ENCODE data around the gene KCNK13. TPM values are rescaled to one million over a fixed set of nuclear protein-coding genes. Genes with fewer than 3 reads are reported as not detected.
"Not testable (repeated sequence)": the region's sequence is repeated elsewhere in the genome, so short reads cannot be mapped to it uniquely, and the experiment has no call there.

Gene KCNK13
- total RNA-seq, 1 donor from 2014 or later: not detected

DNA sequence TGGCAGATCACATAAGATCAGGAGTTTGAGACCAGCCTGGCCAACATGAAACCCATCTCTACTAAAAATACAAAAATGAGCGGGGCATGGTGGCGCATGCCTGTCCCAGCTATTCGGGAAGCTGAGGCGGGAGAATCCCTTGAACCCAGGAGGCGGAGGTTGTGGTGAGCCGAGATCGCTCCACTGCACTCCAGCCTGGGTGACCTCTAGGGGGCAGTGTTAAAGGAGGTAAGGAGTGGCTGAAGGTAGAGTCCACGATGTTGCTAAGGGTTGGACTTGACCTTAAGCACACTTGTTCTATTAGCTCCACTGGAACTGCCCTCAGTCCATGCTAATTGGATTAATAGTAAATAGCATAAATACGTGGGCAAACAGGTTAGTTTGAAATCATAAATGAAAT lies 132.1 kb downstream of the KCNK13 start:
- TF ChIP-seq, protein P1, sequence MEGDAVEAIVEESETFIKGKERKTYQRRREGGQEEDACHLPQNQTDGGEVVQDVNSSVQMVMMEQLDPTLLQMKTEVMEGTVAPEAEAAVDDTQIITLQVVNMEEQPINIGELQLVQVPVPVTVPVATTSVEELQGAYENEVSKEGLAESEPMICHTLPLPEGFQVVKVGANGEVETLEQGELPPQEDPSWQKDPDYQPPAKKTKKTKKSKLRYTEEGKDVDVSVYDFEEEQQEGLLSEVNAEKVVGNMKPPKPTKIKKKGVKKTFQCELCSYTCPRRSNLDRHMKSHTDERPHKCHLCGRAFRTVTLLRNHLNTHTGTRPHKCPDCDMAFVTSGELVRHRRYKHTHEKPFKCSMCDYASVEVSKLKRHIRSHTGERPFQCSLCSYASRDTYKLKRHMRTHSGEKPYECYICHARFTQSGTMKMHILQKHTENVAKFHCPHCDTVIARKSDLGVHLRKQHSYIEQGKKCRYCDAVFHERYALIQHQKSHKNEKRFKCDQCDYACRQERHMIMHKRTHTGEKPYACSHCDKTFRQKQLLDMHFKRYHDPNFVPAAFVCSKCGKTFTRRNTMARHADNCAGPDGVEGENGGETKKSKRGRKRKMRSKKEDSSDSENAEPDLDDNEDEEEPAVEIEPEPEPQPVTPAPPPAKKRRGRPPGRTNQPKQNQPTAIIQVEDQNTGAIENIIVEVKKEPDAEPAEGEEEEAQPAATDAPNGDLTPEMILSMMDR (IDR thresholded peaks at IDR 0.05; ENCODE audit: unreplicated experiment): no peak
- H3K9me3 Mint-ChIP-seq: no peaks in the 10 kb centered on the region
- no peaks in the 10 kb centered on the region for H3K4me1 Mint-ChIP-seq
- no peak overlapping the region for H3K4me3 Mint-ChIP-seq
- H3K27me3 Mint-ChIP-seq (ENCODE audit: low read depth): peaks cover 33% of the 10 kb centered on the region
- no peaks in the 10 kb centered on the region for H3K36me3 Mint-ChIP-seq
- DNase-seq (ENCODE audit: low spot score in 2 of 2, unreplicated experiment in 2 of 2): no peak
- no peak overlapping the region for H3K27ac Mint-ChIP-seq

DNA sequence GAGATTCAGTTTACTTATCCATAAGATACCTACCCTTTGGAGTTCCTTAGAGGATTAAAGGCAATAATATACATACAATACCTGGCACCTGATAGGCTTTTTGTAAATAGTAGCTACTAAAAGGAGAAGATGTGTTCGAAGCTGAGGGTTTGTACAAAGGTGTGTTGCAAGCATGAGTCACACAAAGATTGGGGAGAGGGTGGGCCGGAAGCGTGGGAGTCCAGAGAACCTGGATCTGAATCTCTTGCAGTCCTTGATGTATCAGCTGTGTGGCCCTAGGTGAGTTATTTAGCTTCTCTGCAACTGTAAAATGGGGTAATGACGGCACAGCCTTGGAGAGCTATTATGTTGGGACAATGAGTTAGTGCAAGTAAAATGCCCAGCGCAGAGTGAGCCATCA lies 132.9 kb downstream of the KCNK13 start:
- Mint-ChIP-seq H3K36me3 (no peaks in the 10 kb centered on the region), H3K27me3 (ENCODE audit: low read depth) (peaks cover 33% of the 10 kb centered on the region), H3K9me3 (no peaks in the 10 kb centered on the region), H3K4me1 (no peaks in the 10 kb centered on the region), H3K4me3 (no peak overlapping the region), H3K27ac (no peak overlapping the region)
- DNase-seq (ENCODE audit: low spot score in 2 of 2, unreplicated experiment in 2 of 2): no peak
- TF ChIP-seq, protein P1 (IDR thresholded peaks at IDR 0.05; ENCODE audit: unreplicated experiment): no peak

DNA sequence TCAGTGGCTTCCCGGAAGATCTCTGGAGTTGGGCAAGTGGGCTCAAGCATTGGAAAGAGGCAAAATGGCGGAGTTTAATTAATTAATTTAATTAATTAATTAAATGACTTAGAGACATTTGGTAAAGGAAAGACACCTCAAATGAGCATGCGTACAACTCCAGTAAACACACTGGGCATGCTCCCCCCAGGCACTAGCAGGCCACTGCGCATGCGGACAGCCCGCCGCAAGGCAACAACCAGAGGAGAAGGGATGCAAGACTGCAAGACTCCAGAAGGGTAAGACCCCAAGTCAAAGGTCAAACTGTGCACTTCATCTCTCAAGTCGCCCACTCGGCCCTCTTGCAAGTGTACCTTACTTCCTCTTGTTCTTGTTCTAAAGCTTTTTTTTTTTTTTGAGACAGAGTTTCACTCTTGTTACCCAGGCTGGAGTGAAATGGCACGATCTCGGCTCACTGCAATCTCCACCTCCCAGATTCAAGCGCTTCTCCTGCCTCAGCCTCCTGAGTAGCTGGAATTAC lies 136.8 kb downstream of the KCNK13 start:
- Mint-ChIP-seq H3K27me3 (ENCODE audit: low read depth) (peaks cover 33% of the 10 kb centered on the region), H3K4me3 (no peak overlapping the region), H3K36me3 (no peaks in the 10 kb centered on the region), H3K9me3 (peaks cover 10% of the 10 kb centered on the region), H3K4me1 (no peaks in the 10 kb centered on the region), H3K27ac (no peak overlapping the region)
- TF ChIP-seq, protein P1 (IDR thresholded peaks at IDR 0.05; ENCODE audit: unreplicated experiment): no peak
- DNase-seq (ENCODE audit: low spot score in 2 of 2, unreplicated experiment in 2 of 2): no peak

DNA sequence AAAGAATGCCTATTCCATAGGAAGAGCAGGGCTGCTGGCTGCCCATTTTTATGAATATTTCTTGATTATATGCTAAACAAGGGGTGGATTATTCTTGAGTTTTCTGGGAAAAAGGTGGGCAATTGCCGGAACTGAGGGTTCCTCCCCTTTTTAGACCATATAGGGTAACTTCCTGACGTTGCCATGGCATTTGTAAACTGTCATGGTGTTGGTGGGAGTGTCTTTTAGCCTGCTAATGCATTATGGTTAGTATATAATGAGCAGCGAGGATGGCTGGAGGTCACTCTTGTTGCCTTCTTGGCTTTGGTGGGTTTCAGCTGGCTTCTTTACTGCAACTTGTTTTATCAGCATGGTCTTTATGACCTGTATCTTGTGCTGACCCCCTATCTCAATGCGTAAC lies 138.8 kb downstream of the KCNK13 start:
- H3K27ac Mint-ChIP-seq, H3K4me1 Mint-ChIP-seq: not testable (repeated sequence)

DNA sequence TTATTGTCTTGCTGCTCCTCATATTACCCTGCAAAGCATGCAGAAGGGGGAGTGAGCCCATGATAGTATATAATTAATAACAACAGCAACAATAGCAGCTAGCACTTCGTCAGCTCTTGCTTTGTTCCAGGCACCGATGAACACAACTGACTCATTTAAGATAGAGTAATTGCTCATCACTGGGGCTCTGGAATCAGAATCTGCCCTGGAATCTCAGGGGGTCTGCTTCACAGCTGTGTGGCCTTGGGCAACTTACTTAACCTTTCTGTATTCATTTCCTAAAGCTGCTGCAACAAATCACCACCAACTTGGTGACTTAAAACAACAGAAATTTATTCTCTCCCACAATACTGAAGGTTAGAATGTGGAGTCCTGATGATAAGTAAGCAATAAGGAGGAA lies 139.6 kb downstream of the KCNK13 start:
- no peaks in the 10 kb centered on the region for H3K36me3 Mint-ChIP-seq
- H3K9me3 Mint-ChIP-seq: peaks cover 21% of the 10 kb centered on the region
- peaks cover 13% of the 10 kb centered on the region for H3K27me3 Mint-ChIP-seq (ENCODE audit: low read depth)
- DNase-seq (ENCODE audit: low spot score in 2 of 2, unreplicated experiment in 2 of 2): no peak
- H3K4me1 Mint-ChIP-seq: no peaks in the 10 kb centered on the region
- no peak overlapping the region for H3K4me3 Mint-ChIP-seq
- no peak overlapping the region for H3K27ac Mint-ChIP-seq
- TF ChIP-seq, protein P1 (IDR thresholded peaks at IDR 0.05; ENCODE audit: unreplicated experiment): no peak

More for the DNA sequence above, 138.8 kb downstream of the KCNK13 start:
- not testable (repeated sequence) for DNase-seq (ENCODE audit: low spot score in 2 of 2, unreplicated experiment in 2 of 2); H3K4me3 Mint-ChIP-seq; H3K36me3 Mint-ChIP-seq
- H3K27me3 Mint-ChIP-seq (ENCODE audit: low read depth): peaks cover 21% of the 10 kb centered on the region
- peaks cover 13% of the 10 kb centered on the region for H3K9me3 Mint-ChIP-seq

DNA sequence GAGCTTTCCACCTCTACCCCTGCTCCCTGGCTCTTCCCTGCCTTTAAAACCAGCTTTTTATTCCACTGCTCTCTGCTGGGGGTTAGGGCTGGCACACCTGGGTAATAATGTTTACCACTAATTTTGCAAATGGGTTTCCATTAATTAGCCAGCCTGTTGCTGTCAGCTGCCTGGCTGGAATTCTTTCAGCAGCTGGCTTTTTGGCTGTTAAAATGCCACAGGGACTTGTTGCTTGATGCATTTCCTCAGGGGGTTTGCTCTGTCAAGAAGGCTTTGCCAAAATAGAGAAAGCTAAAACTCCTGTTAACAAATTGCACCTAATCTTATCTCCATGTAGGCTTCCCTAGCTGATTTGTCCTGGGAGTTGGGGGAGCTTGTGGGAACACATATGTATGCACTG lies 142.7 kb downstream of the KCNK13 start:
- peaks cover 22% of the 10 kb centered on the region for H3K9me3 Mint-ChIP-seq
- no peak overlapping the region for H3K4me3 Mint-ChIP-seq
- no peaks in the 10 kb centered on the region for H3K27me3 Mint-ChIP-seq (ENCODE audit: low read depth)
- no peaks in the 10 kb centered on the region for H3K4me1 Mint-ChIP-seq
- no peak overlapping the region for H3K27ac Mint-ChIP-seq
- no peak for DNase-seq (ENCODE audit: low spot score in 2 of 2, unreplicated experiment in 2 of 2)
- no peaks in the 10 kb centered on the region for H3K36me3 Mint-ChIP-seq
- TF ChIP-seq, protein P1 (IDR thresholded peaks at IDR 0.05; ENCODE audit: unreplicated experiment): no peak

Data from mesothelial cell of epicardium (in vitro differentiated cells).